K562 (cell line): ENCODE data around the gene LRRC41. TPM values are rescaled to one million over a fixed set of nuclear protein-coding genes. Genes with fewer than 3 reads are reported as not detected.
A peak's percentile ranks its signal among the peaks of the same experiment; 100 is the strongest.

Experiments
- FOXK2 ChIP-seq, 2 experiments: fragments of 450-650 bp; IDR thresholded peaks in 1 of 2; conservative IDR thresholded peaks in 1 of 2; 2 replicates each; pipeline ENCODE4 v1.6.1; 2016; ENCODE audit warnings: low read depth in 2 of 2, mild to moderate bottlenecking in 1 of 2
- JUN ChIP-seq, 2 experiments: sonication (generic) in 1 of 2; formaldehyde crosslinking in 1 of 2; IDR thresholded peaks; 2 replicates each; pipeline versions ENCODE4 v1.6.1 to v1.8.0; 2012 to 2022; ENCODE audit warnings: borderline replicate concordance in 2 of 2, mild to moderate bottlenecking in 2 of 2, improper control_type of control experiment in 1 of 2, low read depth in 1 of 2, low read length in 1 of 2, missing genetic modification reagents in 1 of 2
- NRF1 ChIP-seq, 2 experiments: fragments of 450-650 bp; IDR thresholded peaks in 1 of 2; conservative IDR thresholded peaks in 1 of 2; 2 replicates each; pipeline ENCODE4 v1.6.1; 2014; ENCODE audit warnings: mild to moderate bottlenecking in 2 of 2
- PTTG1 ChIP-seq: fragments of 450-650 bp; IDR thresholded peaks from 2 replicates; pipeline ENCODE4 v1.6.1; 2016; ENCODE audit warnings: low read depth, mild to moderate bottlenecking, missing genetic modification characterization, missing compliant biosample characterization
- SMARCB1 ChIP-seq: IDR thresholded peaks from 2 replicates; pipeline ENCODE4 v1.6.1; 2011; ENCODE audit warnings: improper control_type of control experiment, low read depth; ENCODE audit not compliant: insufficient read length
- ZNF133 ChIP-seq: fragments of 250-450 bp; sonication (Bioruptor Pico); IDR thresholded peaks from 2 replicates; pipeline ENCODE4 v1.4.0; 2020; ENCODE audit warnings: mild to moderate bottlenecking
- ZSCAN29 ChIP-seq: fragments of 450-650 bp; IDR thresholded peaks from 2 replicates; pipeline ENCODE4 v1.6.1; 2017
- polyA plus RNA-seq, 8 experiments: library from polyadenylated mRNA; depleted of rRNA in 4 of 8; stranded (reverse) in 5 of 8; unstranded in 3 of 8; fragments of >200 nt; fragmentation: Nextera tagmentation in 2 of 8; fragmentation: Illumina TruSeq in 1 of 8; extraction: Ambion mirVana in 2 of 8; extraction: Trizol in 1 of 8; gene quantifications; 2 replicates each; pipeline versions ENCODE4 v1.2.1 to v1.2.3, GENCODE V29; 2011 to 2014; ENCODE audit warnings: inconsistent platforms in 1 of 8, missing spikeins in 1 of 8
- total RNA-seq, 7 experiments: library from RNA; depleted of rRNA in 6 of 7; stranded (reverse); fragments of >200 nt in 6 of 7; fragmentation: Illumina TruSeq in 2 of 7; extraction: Trizol in 2 of 7; gene quantifications; 2 replicates each; pipeline versions ENCODE4 v1.2.1 to v1.2.3, GENCODE V29; 2011 to 2021; ENCODE audit warnings: low replicate concordance in 1 of 7
- TF ChIP-seq, protein P1 (sequence below): fragments of 250-450 bp; sonication (Bioruptor Pico); IDR thresholded peaks from 2 replicates; pipeline ENCODE4 v1.4.0; 2020
- TF ChIP-seq, protein P2 (sequence below): fragments of 450-650 bp; IDR thresholded peaks from 2 replicates; pipeline ENCODE4 v1.6.1; 2016; ENCODE audit warnings: mild to moderate bottlenecking, moderate library complexity

Gene LRRC41
- total and polyA plus RNA-seq, 9 of the 15 experiments (the other 6 are each of a cell fraction or from before 2014, with no cell fraction given), result 10.5 to 64.7 (median 44.2) TPM

DNA sequence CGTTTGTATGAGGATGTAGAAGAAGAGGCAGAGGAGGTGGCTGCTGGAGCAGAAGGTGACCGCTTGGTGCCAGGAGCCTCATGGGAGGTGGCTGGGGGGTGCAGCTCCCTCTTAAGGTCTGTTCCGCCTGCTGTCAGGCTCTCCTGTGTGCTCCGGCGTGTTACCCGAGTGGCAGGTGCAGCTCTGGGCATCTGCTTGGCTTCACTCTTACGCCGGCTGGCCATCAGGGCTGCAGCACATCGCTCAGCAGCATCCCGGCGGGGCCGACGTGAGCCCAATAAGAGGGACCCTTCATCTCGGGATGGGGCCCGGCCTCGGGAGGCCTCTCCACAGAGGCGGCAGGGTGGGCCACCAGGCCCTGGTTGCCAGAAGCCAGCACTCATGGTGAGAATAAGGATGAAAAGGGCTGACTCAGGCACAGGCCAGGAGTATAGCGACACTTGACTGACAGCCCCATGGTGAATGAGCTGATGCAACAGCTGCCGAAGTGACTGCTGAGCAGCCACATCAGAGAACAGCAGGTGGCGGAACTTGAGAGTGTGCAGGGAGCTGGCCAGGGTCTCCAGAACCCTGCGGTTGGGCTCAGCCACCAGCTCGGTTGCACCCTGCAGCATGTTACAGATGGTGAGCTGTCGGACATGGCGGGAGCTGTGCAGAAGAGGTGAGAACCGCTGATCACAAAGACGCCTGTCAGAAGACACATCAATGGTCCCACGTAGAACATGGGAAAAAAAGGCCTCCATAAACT is 17.5 kb downstream of the LRRC41 start (continued):
- TF ChIP-seq SMARCB1, result no peak
- TF ChIP-seq, protein P1, sequence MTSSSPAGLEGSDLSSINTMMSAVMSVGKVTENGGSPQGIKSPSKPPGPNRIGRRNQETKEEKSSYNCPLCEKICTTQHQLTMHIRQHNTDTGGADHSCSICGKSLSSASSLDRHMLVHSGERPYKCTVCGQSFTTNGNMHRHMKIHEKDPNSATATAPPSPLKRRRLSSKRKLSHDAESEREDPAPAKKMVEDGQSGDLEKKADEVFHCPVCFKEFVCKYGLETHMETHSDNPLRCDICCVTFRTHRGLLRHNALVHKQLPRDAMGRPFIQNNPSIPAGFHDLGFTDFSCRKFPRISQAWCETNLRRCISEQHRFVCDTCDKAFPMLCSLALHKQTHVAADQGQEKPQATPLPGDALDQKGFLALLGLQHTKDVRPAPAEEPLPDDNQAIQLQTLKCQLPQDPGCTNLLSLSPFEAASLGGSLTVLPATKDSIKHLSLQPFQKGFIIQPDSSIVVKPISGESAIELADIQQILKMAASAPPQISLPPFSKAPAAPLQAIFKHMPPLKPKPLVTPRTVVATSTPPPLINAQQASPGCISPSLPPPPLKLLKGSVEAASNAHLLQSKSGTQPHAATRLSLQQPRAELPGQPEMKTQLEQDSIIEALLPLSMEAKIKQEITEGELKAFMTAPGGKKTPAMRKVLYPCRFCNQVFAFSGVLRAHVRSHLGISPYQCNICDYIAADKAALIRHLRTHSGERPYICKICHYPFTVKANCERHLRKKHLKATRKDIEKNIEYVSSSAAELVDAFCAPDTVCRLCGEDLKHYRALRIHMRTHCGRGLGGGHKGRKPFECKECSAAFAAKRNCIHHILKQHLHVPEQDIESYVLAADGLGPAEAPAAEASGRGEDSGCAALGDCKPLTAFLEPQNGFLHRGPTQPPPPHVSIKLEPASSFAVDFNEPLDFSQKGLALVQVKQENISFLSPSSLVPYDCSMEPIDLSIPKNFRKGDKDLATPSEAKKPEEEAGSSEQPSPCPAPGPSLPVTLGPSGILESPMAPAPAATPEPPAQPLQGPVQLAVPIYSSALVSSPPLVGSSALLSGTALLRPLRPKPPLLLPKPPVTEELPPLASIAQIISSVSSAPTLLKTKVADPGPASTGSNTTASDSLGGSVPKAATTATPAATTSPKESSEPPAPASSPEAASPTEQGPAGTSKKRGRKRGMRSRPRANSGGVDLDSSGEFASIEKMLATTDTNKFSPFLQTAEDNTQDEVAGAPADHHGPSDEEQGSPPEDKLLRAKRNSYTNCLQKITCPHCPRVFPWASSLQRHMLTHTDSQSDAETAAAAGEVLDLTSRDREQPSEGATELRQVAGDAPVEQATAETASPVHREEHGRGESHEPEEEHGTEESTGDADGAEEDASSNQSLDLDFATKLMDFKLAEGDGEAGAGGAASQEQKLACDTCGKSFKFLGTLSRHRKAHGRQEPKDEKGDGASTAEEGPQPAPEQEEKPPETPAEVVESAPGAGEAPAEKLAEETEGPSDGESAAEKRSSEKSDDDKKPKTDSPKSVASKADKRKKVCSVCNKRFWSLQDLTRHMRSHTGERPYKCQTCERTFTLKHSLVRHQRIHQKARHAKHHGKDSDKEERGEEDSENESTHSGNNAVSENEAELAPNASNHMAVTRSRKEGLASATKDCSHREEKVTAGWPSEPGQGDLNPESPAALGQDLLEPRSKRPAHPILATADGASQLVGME, result no peak
- 0 out of 2 replicates have a peak, but pooled peaks have one; percentile 31 for TF ChIP-seq PTTG1 (tag)
- TF ChIP-seq ZSCAN29, result no peak
- TF ChIP-seq ZNF133, result no peak
- TF ChIP-seq, protein P2, sequence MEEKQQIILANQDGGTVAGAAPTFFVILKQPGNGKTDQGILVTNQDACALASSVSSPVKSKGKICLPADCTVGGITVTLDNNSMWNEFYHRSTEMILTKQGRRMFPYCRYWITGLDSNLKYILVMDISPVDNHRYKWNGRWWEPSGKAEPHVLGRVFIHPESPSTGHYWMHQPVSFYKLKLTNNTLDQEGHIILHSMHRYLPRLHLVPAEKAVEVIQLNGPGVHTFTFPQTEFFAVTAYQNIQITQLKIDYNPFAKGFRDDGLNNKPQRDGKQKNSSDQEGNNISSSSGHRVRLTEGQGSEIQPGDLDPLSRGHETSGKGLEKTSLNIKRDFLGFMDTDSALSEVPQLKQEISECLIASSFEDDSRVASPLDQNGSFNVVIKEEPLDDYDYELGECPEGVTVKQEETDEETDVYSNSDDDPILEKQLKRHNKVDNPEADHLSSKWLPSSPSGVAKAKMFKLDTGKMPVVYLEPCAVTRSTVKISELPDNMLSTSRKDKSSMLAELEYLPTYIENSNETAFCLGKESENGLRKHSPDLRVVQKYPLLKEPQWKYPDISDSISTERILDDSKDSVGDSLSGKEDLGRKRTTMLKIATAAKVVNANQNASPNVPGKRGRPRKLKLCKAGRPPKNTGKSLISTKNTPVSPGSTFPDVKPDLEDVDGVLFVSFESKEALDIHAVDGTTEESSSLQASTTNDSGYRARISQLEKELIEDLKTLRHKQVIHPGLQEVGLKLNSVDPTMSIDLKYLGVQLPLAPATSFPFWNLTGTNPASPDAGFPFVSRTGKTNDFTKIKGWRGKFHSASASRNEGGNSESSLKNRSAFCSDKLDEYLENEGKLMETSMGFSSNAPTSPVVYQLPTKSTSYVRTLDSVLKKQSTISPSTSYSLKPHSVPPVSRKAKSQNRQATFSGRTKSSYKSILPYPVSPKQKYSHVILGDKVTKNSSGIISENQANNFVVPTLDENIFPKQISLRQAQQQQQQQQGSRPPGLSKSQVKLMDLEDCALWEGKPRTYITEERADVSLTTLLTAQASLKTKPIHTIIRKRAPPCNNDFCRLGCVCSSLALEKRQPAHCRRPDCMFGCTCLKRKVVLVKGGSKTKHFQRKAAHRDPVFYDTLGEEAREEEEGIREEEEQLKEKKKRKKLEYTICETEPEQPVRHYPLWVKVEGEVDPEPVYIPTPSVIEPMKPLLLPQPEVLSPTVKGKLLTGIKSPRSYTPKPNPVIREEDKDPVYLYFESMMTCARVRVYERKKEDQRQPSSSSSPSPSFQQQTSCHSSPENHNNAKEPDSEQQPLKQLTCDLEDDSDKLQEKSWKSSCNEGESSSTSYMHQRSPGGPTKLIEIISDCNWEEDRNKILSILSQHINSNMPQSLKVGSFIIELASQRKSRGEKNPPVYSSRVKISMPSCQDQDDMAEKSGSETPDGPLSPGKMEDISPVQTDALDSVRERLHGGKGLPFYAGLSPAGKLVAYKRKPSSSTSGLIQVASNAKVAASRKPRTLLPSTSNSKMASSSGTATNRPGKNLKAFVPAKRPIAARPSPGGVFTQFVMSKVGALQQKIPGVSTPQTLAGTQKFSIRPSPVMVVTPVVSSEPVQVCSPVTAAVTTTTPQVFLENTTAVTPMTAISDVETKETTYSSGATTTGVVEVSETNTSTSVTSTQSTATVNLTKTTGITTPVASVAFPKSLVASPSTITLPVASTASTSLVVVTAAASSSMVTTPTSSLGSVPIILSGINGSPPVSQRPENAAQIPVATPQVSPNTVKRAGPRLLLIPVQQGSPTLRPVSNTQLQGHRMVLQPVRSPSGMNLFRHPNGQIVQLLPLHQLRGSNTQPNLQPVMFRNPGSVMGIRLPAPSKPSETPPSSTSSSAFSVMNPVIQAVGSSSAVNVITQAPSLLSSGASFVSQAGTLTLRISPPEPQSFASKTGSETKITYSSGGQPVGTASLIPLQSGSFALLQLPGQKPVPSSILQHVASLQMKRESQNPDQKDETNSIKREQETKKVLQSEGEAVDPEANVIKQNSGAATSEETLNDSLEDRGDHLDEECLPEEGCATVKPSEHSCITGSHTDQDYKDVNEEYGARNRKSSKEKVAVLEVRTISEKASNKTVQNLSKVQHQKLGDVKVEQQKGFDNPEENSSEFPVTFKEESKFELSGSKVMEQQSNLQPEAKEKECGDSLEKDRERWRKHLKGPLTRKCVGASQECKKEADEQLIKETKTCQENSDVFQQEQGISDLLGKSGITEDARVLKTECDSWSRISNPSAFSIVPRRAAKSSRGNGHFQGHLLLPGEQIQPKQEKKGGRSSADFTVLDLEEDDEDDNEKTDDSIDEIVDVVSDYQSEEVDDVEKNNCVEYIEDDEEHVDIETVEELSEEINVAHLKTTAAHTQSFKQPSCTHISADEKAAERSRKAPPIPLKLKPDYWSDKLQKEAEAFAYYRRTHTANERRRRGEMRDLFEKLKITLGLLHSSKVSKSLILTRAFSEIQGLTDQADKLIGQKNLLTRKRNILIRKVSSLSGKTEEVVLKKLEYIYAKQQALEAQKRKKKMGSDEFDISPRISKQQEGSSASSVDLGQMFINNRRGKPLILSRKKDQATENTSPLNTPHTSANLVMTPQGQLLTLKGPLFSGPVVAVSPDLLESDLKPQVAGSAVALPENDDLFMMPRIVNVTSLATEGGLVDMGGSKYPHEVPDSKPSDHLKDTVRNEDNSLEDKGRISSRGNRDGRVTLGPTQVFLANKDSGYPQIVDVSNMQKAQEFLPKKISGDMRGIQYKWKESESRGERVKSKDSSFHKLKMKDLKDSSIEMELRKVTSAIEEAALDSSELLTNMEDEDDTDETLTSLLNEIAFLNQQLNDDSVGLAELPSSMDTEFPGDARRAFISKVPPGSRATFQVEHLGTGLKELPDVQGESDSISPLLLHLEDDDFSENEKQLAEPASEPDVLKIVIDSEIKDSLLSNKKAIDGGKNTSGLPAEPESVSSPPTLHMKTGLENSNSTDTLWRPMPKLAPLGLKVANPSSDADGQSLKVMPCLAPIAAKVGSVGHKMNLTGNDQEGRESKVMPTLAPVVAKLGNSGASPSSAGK, result peak; percentile 78
- peak; percentile 48 to 53; a peak in 3 of 4 replicates for TF ChIP-seq NRF1 (conservative IDR thresholded peaks at IDR 0.05 in 1 of 2, IDR thresholded peaks at IDR 0.05 in 1 of 2)
- TF ChIP-seq JUN (IDR thresholded peaks at IDR 0.05; ENCODE audit: borderline replicate concordance, low read depth, low read length), result peak; percentile 58; the same call in 1 of the 2 replicates
- 0 out of 2 replicates have a peak, but pooled peaks have one; percentile 56 for TF ChIP-seq JUN (CRISPR knock-in tag; IDR thresholded peaks at IDR 0.05; ENCODE audit: borderline replicate concordance)
- no peak for TF ChIP-seq FOXK2 (conservative IDR thresholded peaks at IDR 0.05 in 1 of 2, IDR thresholded peaks at IDR 0.05 in 1 of 2; ENCODE audit: low read depth in 2 of 2)
